C4-2B (cell line): ENCODE measurements around the gene MRPL20.
"Not testable (repeated sequence)": the region's sequence is repeated elsewhere in the genome, so short reads cannot be mapped to it uniquely, and the experiment has no call there.

Experiments used
- H3K27ac ChIP-seq: fragments of 450-650 bp; 2 replicates; pipeline ENCODE4 v1.5.1; 2017
- ZFX ChIP-seq: fragments of 450-650 bp; IDR thresholded peaks from 2 replicates; pipeline ENCODE4 v1.6.1; 2017
- TF ChIP-seq, protein P1 (sequence below): fragments of 450-650 bp; conservative IDR thresholded peaks from 2 replicates; pipeline ENCODE4 v1.5.1; 2017; ENCODE audit warnings: mild to moderate bottlenecking

MRPL20 gene

DNA sequence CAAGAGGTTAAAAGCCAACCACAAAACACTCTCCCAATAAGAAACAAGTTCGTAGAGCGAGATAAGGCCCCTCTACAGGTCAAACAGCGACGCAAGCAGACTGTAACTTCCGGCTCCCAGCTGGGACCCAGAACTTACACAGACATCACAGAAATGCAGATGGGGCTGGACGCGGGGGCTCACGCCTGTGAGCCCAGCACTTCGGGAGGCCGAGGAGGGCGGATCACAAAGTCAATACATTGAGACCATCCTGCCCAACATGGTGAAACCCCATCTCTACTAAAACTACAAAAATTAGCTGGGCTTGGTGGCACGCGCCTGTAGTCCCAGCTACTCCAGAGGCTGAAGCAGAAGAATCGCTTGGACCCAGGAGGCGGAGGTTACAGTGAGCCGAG is 19.0 kb downstream of the MRPL20 start:
- TF ChIP-seq ZFX: no peak
- TF ChIP-seq, protein P1, sequence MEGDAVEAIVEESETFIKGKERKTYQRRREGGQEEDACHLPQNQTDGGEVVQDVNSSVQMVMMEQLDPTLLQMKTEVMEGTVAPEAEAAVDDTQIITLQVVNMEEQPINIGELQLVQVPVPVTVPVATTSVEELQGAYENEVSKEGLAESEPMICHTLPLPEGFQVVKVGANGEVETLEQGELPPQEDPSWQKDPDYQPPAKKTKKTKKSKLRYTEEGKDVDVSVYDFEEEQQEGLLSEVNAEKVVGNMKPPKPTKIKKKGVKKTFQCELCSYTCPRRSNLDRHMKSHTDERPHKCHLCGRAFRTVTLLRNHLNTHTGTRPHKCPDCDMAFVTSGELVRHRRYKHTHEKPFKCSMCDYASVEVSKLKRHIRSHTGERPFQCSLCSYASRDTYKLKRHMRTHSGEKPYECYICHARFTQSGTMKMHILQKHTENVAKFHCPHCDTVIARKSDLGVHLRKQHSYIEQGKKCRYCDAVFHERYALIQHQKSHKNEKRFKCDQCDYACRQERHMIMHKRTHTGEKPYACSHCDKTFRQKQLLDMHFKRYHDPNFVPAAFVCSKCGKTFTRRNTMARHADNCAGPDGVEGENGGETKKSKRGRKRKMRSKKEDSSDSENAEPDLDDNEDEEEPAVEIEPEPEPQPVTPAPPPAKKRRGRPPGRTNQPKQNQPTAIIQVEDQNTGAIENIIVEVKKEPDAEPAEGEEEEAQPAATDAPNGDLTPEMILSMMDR: no peak
- H3K27ac ChIP-seq: no peak overlapping the region

DNA sequence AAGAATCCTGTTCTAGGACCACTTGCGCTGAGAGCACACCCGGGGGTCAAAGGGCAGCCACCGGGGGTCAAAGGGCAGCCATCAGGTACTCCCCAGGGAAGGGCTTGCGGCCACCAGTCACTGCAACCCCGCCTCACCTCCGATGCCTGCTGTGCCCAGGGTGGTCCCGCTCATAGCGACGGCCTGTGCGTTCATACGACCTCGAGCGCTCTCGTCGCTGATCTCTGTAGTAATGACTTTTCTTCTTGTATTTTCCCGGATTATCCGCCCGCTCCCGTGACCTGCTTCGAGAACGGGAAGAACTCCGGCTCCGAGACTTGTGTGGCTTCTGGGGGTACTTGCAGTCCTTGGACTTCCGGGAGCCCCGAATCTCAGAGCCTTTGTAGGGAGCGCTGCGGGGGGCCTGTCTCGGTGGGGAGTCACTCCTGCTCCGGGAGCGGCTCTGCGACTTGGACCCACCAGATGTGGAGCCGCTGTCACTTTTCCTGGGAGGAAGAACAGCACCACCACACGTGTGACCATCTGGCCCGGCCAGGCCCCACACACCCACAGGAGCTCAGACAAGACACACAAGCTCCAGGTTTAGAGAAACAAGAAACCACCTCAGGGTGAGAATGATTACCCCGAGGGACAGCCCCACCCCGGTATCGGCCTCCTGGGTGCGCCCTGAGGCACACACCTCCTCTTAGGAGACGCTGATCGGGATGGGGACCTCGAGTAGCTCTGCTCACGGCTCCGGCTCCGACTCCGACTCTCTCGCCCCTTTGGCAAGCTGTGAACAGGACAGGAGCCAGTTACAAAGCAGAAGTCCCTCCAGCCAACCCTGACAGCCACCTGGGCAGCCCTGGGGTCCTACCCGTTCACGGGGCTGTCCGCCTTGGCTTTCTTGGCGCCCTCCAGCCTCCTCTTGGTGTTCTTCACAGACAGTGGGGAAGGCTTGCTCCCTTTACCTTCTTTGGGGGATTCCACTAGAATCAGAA is 19.7 kb downstream of the MRPL20 start:
- no peak overlapping the region for H3K27ac ChIP-seq

DNA sequence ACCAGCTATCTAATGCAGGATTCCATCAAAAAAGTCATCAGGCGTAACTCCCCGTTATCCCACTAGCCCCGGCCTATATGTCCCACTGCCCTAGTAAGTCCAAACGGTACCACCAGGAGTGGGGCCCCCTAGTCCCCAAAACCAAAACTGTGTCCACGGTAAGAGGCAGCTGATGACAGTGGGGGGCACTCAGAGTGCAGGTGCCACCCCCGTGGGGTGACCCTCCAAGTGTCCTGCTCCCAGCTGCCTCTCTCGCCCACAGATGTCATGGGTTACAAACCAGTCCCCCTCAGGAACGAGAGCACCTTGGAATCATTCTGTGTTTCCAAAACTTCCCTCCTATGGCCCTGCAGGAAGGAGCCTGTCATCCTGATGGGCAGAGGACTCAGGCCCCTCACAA is 21.2 kb downstream of the MRPL20 start:
- TF ChIP-seq, protein P1: no peak
- TF ChIP-seq ZFX: no peak
- no peak overlapping the region for H3K27ac ChIP-seq

More for the DNA sequence above, 19.7 kb downstream of the MRPL20 start:
- TF ChIP-seq, protein P1: no peak

DNA sequence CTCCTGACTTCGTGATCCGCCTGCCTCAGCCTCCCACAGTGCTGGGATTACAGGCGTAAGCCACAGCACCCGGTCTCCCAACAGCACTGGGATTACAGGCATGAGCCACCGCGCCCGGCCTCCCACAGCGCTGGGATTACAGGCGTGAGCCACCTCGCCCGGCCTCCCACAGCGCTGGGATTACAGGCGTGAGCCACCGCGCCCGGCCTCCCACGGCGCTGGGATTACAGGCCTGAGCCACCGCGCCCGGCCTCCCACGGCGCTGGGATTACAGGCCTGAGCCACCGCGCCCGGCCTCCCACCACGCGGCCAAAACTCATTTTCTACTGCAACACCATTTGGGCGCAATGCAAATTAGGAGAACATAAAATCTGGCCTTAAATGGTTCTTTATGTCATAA is 21.8 kb downstream of the MRPL20 start:
- not testable (repeated sequence) for H3K27ac ChIP-seq

DNA sequence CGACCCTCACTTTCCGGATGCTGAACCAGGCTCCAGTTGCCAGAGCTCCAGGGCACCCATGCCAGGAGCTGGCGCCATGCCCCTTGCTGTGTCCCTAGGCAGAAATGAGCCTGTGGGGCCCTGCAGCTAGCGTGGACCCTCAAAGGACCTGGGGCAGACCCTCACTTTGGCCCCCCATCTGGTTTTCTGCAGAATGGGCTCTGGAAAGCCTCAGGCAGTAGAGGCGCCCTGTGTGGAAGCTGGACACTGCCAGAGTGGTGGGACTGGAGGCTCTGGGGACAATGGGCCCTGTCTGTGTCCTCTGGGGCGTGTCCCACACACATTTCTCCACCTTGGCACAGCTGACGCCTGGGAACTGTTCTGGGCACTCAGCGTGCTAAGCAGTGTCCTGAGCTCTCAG is 25.8 kb downstream of the MRPL20 start:
- H3K27ac ChIP-seq: no peak overlapping the region
- TF ChIP-seq ZFX: no peak
- TF ChIP-seq, protein P1: no peak

DNA sequence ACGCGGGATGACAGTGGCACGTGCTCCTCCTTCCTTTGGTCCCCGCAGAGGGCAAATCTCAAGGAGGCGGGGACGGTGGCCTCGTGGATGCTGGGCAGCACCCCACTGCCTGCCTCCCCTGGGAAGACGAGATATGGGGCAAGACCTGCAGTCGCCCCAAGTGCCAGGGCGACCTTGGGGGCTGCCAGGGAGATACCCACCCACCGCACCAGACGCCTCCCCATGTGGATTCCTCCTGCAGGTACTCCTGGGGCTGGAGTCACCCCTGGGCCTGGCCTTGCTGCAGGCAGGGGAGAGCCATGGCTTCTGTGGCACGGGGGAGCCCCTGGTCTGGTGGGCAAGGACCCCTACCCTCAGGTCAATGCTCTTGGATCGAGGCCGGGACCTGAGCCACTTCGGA is 26.2 kb downstream of the MRPL20 start:
- TF ChIP-seq, protein P1: no peak
- TF ChIP-seq ZFX: no peak
- no peak overlapping the region for H3K27ac ChIP-seq

DNA sequence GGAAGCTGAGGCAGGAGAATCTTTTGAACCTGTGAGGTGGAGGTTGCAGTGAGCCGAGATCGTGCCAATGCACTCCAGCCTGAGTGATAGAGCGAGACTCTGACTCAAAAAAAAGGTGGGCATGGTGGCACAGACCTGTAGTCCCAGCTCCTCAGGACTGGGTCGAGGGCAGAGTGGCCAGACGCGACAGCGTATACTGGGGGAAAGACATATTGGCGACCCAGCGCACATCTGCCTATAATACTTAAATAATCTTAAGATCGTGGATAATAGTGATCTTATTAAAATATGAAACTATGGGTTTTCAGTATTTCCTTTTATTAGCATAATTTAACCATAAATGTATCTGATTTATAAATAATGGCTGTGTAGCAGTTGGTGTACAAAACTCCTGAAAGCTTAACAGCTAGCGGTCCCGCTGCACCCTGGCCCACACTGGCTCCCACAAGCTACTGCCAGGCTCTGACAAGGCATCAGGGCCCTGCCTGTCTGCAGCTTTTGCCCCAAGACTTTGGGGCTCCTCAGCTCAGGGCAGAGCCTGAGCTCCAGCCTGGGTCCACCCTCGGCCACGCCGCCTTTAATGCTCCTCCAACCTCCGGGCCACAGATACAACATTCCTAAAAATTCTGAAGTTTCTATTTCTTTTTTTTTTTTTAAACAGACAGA is 29.4 kb downstream of the MRPL20 start:
- no peak for TF ChIP-seq ZFX
- TF ChIP-seq, protein P1: no peak
- no peak overlapping the region for H3K27ac ChIP-seq
